ENCODE data around the gene PTGER1. TPM values are rescaled to one million over a fixed set of nuclear protein-coding genes. Genes with fewer than 3 reads are reported as not detected.
A peak's percentile ranks its signal among the peaks of the same experiment; 100 is the strongest.

PTGER1 gene
- total RNA-seq, 1 experiment from 2014 or later, result 0.63 TPM

- no peak overlapping the region for H3K9ac ChIP-seq (ENCODE audit: extremely low read depth, insufficient read length, low read length)
- H3K4me2 ChIP-seq (ENCODE audit: insufficient read depth, insufficient read length, low read length), result no peak overlapping the region
- no peak overlapping the region for H3T11ph ChIP-seq (ENCODE audit: low read length)
- H2BK12ac ChIP-seq (ENCODE audit: insufficient read length, low read depth, low read length), result no peak overlapping the region
- TF ChIP-seq CTCF (conservative IDR thresholded peaks at IDR 0.05), result no peak
- no peaks in the 10 kb centered on the region for H3K27me3 ChIP-seq (ENCODE audit: insufficient read depth, low read length)
- peak overlapping the region; percentile 62 to 88 (median 86); a peak in 6 of 7 replicates for H3K27ac Mint-ChIP-seq
- H3K23ac ChIP-seq (ENCODE audit: insufficient read length, low read depth, low read length), result no peak overlapping the region
- no peak overlapping the region for H2BK5ac ChIP-seq (ENCODE audit: insufficient read length, low read length)
- H3K9me3 ChIP-seq (ENCODE audit: control insufficient read depth, low read depth, low read length), result no peaks in the 10 kb centered on the region
- no peak overlapping the region for H3K27ac ChIP-seq (ENCODE audit: insufficient read length, low read depth, low read length)
- WGBS (ENCODE audit: extremely low coverage, insufficient read length, low lambda C conversion rate), result no CpG with 5 or more reads among the region's 7 CpGs
- H3K56ac ChIP-seq (ENCODE audit: insufficient read length, low read depth, low read length), result no peak overlapping the region
- peaks cover 22 to 41% of the 10 kb centered on the region in 2 experiments for H3K4me1 Mint-ChIP-seq
- peaks cover under 1% of the 10 kb centered on the region; the same call in 1 of the 2 replicates for H3K27me3 Mint-ChIP-seq (ENCODE audit: low read depth)
- no peak overlapping the region for H4K5ac ChIP-seq (ENCODE audit: insufficient read length, low read depth, low read length)
- no peaks in the 10 kb centered on the region for H3K79me1 ChIP-seq (ENCODE audit: insufficient read depth, low read depth, low read length, poor library complexity, severe bottlenecking)
- H2BK120ac ChIP-seq (ENCODE audit: low read depth, low read length, poor library complexity, severe bottlenecking), result no peak overlapping the region
- no peak overlapping the region for H3K14ac ChIP-seq (ENCODE audit: insufficient read depth, low read length)
- no peaks in the 10 kb centered on the region; the same call in 1 of the 2 replicates for H3K4me1 ChIP-seq (ENCODE audit: insufficient read depth, low read length)
- no peak overlapping the region for H4K91ac ChIP-seq (ENCODE audit: insufficient read length, low read depth, low read length)
- no peak overlapping the region for H2AK5ac ChIP-seq (ENCODE audit: insufficient read length, low read length)
- no peak overlapping the region for H4K8ac ChIP-seq (replicated peaks; ENCODE audit: insufficient read length, low read depth, low read length)
- no peaks in the 10 kb centered on the region for H4K20me1 ChIP-seq (ENCODE audit: control insufficient read depth, insufficient read depth, insufficient read length)
- H3K4me3 Mint-ChIP-seq, result no peak overlapping the region; a peak in 1 of 5 replicates
- no peak overlapping the region for H2AFZ ChIP-seq (ENCODE audit: low read length)
- peaks cover 6 to 22% (median 12%) of the 10 kb centered on the region in 3 experiments; a peak in 6 of 7 replicates for H3K36me3 Mint-ChIP-seq (ENCODE audit: insufficient read depth in 1 of 3, low read depth in 3 of 3)
- H3K23me2 ChIP-seq (ENCODE audit: insufficient read length, low read depth, low read length, poor library complexity, severe bottlenecking), result peaks cover 7% of the 10 kb centered on the region
- no peak overlapping the region for H3K4ac ChIP-seq (ENCODE audit: low read depth, low read length)
- no peak overlapping the region for H2BK15ac ChIP-seq (ENCODE audit: low read depth, low read length)
- no peak overlapping the region for H3K18ac ChIP-seq (ENCODE audit: insufficient read length, low read depth, low read length)
- DNase-seq, result no peak
- H3K79me2 ChIP-seq (ENCODE audit: insufficient read depth, low read length), result no peaks in the 10 kb centered on the region
- no peak overlapping the region for H2BK20ac ChIP-seq (ENCODE audit: low read depth, low read length, poor library complexity, severe bottlenecking)
- no peaks in the 10 kb centered on the region; a peak in 1 of 5 replicates for H3K9me3 Mint-ChIP-seq
Observed at GRCh38 chr19:14476327-14476672, 1.1 kb upstream of the PTGER1 start.
